Brain microvascular endothelial cell (primary cell): ENCODE measurements around the gene GNG12.

Experiments used
- DNase-seq: peaks from one replicate; pipeline ENCODE4 v3.0.0-alpha.2; 2020
- H3K27ac ChIP-seq: fragments of 250-450 bp; sonication (Bioruptor Pico); 2 replicates; pipeline ENCODE4 v1.5.1; 2020; ENCODE audit warnings: mild to moderate bottlenecking, moderate library complexity
- H3K27me3 ChIP-seq: fragments of 250-450 bp; sonication (Bioruptor Pico); replicated peaks from 2 replicates; pipeline ENCODE4 v1.5.1; 2020; ENCODE audit warnings: mild to moderate bottlenecking
- H3K36me3 ChIP-seq: fragments of 250-450 bp; sonication (Bioruptor Pico); replicated peaks from 2 replicates; pipeline ENCODE4 v1.5.1; 2020; ENCODE audit warnings: mild to moderate bottlenecking
- H3K4me3 ChIP-seq: 2 replicates; pipeline ENCODE4 v1.5.1; 2011; ENCODE audit warnings: low read depth, mild to moderate bottlenecking, control low read depth, low read length, moderate library complexity
- in situ Hi-C: cut with HindIII; loops from 2 replicates; pipeline ENCODE4 v1.10.0; 2017; ENCODE audit warnings: low sequenced_read_pairs, low pct_ligation_motif_present
- TF ChIP-seq, protein P1 (sequence below): IDR thresholded peaks from 2 replicates; pipeline ENCODE4 v1.5.1; 2011; ENCODE audit warnings: low read depth, mild to moderate bottlenecking, moderate library complexity, low read length, control low read depth, inconsistent platforms; ENCODE audit errors: missing control alignments

Gene GNG12

DNA sequence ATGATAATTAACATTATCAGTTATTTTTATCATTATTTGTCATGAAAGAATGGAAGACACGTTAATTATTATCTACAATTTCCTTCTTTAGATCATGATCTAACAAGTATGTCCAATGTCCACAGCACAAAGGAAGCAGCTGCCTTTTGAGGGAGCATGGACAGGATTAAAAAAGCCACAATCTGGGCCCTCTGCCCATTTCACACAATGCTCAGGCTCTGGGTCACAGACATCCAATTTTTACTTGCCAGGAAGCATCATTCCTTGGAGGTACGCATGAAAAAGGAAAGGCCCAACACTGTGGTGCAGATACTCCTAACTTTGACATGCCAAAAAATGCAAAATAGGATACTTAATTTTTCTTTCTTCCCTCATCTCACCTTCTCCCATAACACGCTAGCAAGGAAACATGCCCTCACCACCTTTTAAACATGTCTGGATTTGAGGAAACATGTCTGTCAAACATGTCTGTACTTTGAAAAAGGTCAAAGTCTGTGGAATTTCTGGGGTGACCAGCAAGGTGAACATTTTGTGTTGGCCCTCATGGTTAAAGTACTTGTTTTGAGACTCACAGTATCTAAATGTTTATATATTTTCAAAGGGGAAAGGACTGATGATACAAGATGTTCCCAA, 108.2 kb downstream of the GNG12 start:
- H3K27ac ChIP-seq, result peak overlapping the region; percentile 88

DNA sequence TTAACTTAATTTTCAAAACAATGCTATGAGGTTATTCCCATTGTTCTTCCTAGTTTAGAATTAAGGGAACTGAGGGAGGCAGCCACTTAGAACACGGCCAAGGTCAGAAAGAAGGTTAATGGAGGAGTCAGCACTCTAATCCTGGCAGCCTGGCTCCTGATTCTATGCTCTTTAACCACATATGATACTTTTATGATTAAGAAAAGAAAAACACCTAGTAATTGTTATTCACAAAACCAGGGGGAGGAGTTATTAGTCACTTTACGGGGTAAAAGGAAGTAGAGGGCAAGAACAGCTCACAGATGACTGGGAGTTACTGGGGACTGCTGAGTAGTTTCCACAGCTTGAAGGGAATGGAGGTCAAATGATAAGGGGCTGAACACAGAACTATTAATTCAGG, 109.6 kb downstream of the GNG12 start:
- in situ Hi-C loops, result no loop called here

More for the DNA sequence above, 108.2 kb downstream of the GNG12 start:
- Histone ChIP-seq H3K4me3 (no peak overlapping the region), H3K36me3 (no peaks in the 10 kb centered on the region), H3K27me3 (no peaks in the 10 kb centered on the region)
- in situ Hi-C loops, result no loop called here
- TF ChIP-seq, protein P1, sequence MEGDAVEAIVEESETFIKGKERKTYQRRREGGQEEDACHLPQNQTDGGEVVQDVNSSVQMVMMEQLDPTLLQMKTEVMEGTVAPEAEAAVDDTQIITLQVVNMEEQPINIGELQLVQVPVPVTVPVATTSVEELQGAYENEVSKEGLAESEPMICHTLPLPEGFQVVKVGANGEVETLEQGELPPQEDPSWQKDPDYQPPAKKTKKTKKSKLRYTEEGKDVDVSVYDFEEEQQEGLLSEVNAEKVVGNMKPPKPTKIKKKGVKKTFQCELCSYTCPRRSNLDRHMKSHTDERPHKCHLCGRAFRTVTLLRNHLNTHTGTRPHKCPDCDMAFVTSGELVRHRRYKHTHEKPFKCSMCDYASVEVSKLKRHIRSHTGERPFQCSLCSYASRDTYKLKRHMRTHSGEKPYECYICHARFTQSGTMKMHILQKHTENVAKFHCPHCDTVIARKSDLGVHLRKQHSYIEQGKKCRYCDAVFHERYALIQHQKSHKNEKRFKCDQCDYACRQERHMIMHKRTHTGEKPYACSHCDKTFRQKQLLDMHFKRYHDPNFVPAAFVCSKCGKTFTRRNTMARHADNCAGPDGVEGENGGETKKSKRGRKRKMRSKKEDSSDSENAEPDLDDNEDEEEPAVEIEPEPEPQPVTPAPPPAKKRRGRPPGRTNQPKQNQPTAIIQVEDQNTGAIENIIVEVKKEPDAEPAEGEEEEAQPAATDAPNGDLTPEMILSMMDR, result no peak
- DNase-seq, result peak; percentile 92

DNA sequence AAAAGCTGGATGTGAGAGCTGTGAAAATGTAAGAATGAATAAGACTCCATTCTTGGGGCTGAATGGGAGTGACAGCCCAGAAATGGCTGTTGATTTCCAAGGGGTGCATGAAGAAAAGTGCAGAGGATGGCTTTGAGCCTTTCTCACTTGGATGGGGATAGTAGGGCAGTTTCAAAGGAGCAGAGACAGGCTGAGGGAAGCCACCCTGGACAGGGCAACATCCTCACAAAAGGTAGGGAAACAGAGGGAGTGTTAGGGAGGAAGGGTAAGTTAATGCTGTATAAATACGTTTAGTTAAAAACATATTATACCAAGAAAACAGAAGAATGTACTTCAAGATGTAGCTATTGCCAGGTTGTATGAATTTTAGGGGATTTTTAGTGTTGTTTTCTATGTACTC, 110.1 kb downstream of the GNG12 start:
- TF ChIP-seq, protein P1, result no peak
- no peak for DNase-seq
- in situ Hi-C loops, result no loop called here
- H3K4me3 ChIP-seq, result no peak overlapping the region
- no peaks in the 10 kb centered on the region for H3K27me3 ChIP-seq
- peak overlapping the region; percentile 88 for H3K27ac ChIP-seq
- H3K36me3 ChIP-seq, result no peaks in the 10 kb centered on the region

More for the DNA sequence above, 109.6 kb downstream of the GNG12 start:
- DNase-seq, result peak; percentile 60
- TF ChIP-seq, protein P1, result no peak
- Histone ChIP-seq H3K36me3 (no peaks in the 10 kb centered on the region), H3K27ac (peak overlapping the region; percentile 88), H3K4me3 (no peak overlapping the region), H3K27me3 (no peaks in the 10 kb centered on the region)

DNA sequence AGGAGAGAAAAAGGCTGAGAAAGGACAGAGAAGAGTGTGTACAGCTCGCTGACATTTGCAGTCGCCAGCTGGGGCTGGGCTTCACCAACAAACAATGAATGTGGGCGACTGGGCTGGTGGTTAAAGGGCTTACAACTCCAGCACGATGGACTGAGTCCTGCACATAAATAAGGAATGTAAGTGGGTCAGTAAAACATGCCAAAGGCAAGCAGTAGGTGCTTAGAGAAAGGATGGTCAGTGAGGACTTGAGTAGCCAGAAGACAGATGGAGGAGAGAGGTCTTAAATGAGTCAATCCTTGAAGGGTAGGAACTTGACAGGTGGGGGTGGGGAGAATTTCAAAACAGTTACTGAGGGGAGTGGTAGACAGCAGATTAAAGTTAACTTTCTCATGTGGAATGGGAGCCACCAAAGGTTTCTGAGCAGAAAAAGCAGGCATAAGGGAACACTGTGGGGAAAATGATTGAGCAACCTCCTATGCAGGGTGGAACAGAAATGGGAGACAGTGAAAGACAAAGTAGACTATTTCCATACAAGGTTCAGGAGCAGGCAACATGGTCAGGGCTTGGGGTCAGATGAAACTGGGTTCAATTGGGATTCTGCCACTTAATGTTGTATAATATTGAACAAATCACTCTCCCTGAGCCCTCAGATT, 110.8 kb downstream of the GNG12 start:
- Histone ChIP-seq H3K27ac (peak overlapping the region; percentile 13), H3K4me3 (no peak overlapping the region), H3K27me3 (no peaks in the 10 kb centered on the region), H3K36me3 (no peaks in the 10 kb centered on the region)
- in situ Hi-C loops, result no loop called here
- TF ChIP-seq, protein P1, result no peak
- DNase-seq, result no peak

DNA sequence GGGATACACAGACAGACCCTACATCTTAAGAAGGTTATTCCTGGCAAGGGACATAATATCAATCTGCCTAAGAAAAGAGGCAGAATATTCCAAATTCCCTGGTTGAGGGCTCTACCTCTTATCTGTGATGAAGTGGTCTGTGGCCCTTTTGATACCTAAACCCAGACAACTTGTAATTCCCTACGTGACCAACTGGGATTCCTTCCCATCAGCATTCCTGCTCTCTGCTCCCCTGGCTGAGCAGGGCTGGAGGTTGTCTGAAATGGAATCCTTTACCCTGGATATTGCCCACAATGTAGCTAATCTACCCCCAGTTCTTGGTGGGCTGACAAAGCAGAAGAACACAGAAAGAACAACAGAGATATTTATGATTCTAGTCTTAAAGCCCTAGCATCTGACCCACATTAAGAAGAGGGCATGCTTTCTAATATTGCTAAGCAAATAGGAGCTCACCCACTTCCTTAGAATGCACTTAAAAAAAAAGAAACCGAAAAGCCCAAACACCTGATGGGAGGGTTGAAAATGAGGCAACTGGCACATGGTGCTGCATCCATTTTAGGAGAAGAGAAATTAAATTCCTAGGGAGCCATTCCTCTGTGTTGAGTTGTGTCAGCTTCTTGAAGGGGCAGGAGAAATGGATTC, 111.5 kb downstream of the GNG12 start:
- H3K27ac ChIP-seq, result no peak overlapping the region
- TF ChIP-seq, protein P1, result no peak
- H3K36me3 ChIP-seq, result no peaks in the 10 kb centered on the region
- no peak overlapping the region for H3K4me3 ChIP-seq
- in situ Hi-C loops, result no loop called here
- no peak for DNase-seq
- H3K27me3 ChIP-seq, result no peaks in the 10 kb centered on the region
